Activated CD8-positive, alpha-beta memory T cell treated with anti-CD3 and anti-CD28 coated beads for 24 hours (primary cell): Measurements from ENCODE around the gene GORASP2.

Experiments
- DNase-seq: peaks from one replicate; pipeline ENCODE4 v3.0.0-alpha.2; 2020

Gene GORASP2

GRCh38 chr2:171008550-171009205, 79.6 kb downstream of the GORASP2 start:
- no peak for DNase-seq

GRCh38 chr2:171009386-171009785, 80.3 kb downstream of the GORASP2 start:
- DNase-seq, result no peak

- DNase-seq, result no peak
These were observed 84.8 kb downstream of the GORASP2 start for GRCh38 chr2:171013851-171014250.

- DNase-seq, result no peak
These were observed 87.1 kb downstream of the GORASP2 start for GRCh38 chr2:171016125-171016524.
